PC-3 (cell line): ENCODE results near the gene STK16.

Experiments
- CTCF ChIP-seq: fragments of 300-600 bp; sonication (generic); conservative IDR thresholded peaks from 2 replicates; pipeline ENCODE4 v1.5.1; 2017; ENCODE audit warnings: antibody characterized with exemption, low read depth, mild to moderate bottlenecking, low read length
- EZH2 ChIP-seq: fragments of 300-600 bp; sonication (generic); IDR thresholded peaks from one replicate; pipeline ENCODE4 v1.6.1; 2017; ENCODE audit warnings: antibody characterized with exemption, mild to moderate bottlenecking, low read length; ENCODE audit not compliant: unreplicated experiment
- EZH2phosphoT487 ChIP-seq: fragments of 300-600 bp; sonication (generic); IDR thresholded peaks from 2 replicates; pipeline ENCODE4 v1.6.1; 2018; ENCODE audit warnings: mild to moderate bottlenecking, antibody characterized with exemption, low read length, borderline replicate concordance

GRCh38 chr2:219297766-219298456, 52.6 kb downstream of the STK16 start:
- TF ChIP-seq CTCF: no peak
- no peak for TF ChIP-seq EZH2
- TF ChIP-seq EZH2phosphoT487: no peak
